GM12874 (cell line): ENCODE measurements around the gene CWC27.

Source experiments
- CTCF ChIP-seq: IDR thresholded peaks from 2 replicates; pipeline ENCODE4 v1.5.1; 2011; ENCODE audit warnings: low read depth, mild to moderate bottlenecking, control low read depth, low read length, moderate library complexity; ENCODE audit not compliant: insufficient read depth

The CWC27 gene

GRCh38 chr5:64923151-64923685 lies 154.5 kb downstream of the CWC27 start:
- no peak for TF ChIP-seq CTCF

- TF ChIP-seq CTCF = no peak
Measured at GRCh38 chr5:64925123-64925522, 156.4 kb downstream of the CWC27 start.

DNA sequence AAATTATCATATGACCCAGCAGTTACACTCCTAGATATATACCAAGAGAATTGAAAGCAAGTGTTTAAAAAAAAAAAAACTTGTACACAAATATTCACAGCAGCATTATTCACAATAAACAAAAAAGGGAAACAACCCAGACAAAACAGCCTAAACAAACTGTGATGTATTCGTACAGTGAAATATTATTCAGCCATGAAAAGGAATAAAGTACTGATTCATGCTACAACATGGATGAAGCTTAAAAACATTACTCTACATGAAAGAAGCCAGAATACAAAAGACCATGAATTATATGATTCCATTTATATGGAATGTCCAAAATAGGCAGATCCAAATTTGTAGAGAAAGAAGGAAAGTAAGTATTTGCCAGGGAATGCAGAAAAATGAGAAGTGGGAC lies 161.1 kb downstream of the CWC27 start:
- TF ChIP-seq CTCF = no peak

DNA sequence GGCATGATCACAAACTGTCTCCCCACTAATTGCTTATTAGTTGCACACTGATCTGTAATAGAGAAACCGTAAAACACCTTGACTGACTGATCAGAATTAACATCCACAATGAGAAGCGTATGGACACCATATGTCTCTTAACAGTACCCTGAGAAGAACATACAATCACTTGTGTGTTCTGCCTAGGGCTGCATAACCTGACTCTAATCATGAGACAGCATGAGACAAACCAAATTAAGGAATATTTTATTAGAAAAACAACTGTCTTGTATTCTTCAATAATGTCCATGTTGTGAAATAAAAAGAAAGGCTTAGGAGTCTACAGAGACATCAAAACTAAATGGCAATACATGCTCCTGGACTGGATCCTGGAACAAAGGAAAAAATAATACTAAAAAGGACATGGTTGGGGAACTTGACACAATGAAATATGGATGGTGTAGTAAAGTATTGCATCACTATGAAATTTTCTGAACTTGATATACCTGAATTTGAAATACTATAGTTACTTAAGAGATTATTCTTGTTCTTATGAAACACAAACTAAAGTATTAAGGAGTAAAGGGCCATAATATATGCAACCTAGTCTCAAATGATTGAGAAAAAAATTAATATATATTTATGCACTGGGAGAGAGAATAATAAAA lies 162.1 kb downstream of the CWC27 start:
- TF ChIP-seq CTCF = no peak

DNA sequence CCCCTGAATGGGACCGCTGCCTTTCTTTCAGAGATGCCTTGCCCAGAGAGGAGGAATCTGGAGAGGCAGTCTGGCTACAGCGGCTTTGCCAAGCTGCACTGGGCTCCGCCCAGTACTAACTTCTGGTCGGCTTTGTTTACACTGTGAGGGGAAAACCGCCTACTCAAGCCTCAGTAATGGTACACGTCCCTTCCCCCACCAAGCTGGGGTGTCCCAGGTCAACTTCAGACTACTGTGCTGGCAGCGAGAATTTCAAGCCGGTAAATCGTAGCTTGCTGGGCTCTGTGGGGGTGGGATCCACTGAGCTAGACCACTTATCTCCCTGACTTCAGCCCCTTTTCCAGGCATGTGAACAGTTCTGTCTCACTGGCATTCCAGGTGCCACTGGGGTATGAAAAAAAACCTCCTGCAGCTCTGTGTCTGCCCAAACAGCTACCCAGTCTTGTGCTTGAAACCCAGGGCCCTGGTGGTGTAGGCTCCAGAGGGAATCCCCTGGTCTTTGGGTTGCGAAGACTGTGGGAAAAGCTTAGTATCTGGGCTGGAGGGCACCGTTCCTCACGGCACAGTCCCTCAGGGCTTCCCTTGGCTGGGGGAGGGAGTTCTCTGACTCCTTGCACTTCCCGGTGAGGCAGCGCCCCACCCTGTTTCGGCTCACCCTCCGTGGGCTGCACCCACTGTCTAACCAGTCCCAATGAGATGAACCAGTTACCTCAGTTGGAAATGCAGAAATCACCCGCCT lies 171.2 kb downstream of the CWC27 start:
- TF ChIP-seq CTCF = no peak

DNA sequence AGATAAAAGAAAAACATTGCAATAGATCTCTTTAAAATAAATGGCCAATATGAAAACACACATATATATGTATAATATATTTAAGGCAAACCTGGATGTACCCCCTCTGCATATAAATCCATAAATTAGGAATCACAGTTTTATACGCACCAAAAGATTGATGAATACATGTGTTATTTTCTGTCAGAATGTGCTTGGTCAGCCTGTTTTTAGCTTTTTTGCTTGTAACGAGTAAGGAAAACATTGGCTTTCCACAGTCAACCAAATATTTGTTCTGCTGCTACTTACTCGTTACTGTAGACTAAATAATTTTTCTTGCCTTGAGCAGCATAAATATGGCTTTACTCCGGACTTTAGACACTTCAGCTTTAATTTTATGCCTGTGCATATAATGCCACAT lies 173.7 kb downstream of the CWC27 start:
- TF ChIP-seq CTCF = no peak

DNA sequence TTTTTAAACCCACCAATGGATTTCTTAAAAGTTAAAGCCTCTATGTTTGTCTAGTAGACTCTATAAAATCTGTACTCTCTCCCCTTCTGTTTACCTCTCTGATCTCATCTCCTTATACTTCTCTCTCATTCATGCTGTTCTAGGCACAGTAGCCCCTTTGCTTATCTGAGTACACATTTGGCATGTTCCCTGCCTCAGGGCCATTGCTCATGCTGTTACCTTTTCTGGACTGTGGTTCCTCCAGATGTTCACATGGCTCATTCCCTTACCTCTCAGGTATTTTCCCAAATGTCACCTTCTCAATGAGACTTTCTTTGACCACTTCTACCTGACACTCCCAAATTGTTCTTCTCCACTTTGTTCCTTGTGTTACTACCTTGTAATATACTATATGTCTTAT lies 176.1 kb downstream of the CWC27 start:
- no peak for TF ChIP-seq CTCF
